WI38 (cell line): ENCODE results near the gene DPY19L1.
"Not testable (repeated sequence)": the region's sequence is repeated elsewhere in the genome, so short reads cannot be mapped to it uniquely, and the experiment has no call there.

Source experiments
- H3K4me3 ChIP-seq: 2 replicates; pipeline ENCODE4 v1.5.1; 2011; ENCODE audit warnings: low read depth, mild to moderate bottlenecking, control low read depth, low read length
- TF ChIP-seq, protein P1 (sequence below): IDR thresholded peaks from 2 replicates; pipeline ENCODE4 v1.5.1; 2012; ENCODE audit warnings: low read depth, mild to moderate bottlenecking, control low read depth, low read length

DPY19L1 gene

DNA sequence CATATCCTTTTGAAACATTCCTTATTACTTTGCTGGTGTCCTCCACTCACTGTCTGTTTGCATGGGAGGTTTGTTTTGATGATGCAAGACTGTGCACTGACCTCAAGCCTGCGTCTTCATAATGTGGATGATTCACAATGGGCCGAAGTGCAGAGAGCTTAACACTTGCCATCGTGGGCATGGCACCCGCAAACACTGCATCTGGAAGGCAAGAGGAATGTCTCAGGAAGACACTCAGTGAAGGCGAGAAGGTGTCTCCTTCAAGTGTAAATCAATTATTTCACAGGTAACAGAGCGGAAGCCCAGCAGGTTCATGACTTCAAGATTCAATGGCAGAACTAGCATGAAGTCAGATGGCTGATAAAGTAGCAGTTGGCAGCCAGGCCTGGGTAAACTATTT is 98.1 kb downstream of the DPY19L1 start:
- no peak overlapping the region for H3K4me3 ChIP-seq
- TF ChIP-seq, protein P1, sequence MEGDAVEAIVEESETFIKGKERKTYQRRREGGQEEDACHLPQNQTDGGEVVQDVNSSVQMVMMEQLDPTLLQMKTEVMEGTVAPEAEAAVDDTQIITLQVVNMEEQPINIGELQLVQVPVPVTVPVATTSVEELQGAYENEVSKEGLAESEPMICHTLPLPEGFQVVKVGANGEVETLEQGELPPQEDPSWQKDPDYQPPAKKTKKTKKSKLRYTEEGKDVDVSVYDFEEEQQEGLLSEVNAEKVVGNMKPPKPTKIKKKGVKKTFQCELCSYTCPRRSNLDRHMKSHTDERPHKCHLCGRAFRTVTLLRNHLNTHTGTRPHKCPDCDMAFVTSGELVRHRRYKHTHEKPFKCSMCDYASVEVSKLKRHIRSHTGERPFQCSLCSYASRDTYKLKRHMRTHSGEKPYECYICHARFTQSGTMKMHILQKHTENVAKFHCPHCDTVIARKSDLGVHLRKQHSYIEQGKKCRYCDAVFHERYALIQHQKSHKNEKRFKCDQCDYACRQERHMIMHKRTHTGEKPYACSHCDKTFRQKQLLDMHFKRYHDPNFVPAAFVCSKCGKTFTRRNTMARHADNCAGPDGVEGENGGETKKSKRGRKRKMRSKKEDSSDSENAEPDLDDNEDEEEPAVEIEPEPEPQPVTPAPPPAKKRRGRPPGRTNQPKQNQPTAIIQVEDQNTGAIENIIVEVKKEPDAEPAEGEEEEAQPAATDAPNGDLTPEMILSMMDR, result no peak

DNA sequence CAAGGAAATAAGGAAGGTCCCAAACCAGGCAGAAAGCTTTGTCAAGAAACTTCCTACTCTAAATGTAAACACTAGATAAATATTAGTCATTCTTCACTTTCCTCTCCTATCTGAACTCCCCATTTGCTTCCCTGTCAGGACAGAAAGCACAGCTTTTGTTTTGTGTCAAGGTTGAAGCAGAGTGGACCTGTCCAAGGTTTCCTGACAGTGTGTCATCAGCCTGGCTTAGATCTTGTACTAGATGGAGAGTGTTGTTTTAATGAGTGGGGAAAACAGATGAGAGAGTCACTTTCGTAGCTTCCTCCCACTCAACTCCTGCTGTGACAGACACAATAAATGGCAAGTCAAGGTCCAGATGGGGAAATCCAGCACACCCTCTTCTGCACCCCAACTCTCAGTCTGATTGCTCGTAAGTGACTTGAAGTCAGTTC is 101.5 kb downstream of the DPY19L1 start:
- not testable (repeated sequence) for H3K4me3 ChIP-seq

DNA sequence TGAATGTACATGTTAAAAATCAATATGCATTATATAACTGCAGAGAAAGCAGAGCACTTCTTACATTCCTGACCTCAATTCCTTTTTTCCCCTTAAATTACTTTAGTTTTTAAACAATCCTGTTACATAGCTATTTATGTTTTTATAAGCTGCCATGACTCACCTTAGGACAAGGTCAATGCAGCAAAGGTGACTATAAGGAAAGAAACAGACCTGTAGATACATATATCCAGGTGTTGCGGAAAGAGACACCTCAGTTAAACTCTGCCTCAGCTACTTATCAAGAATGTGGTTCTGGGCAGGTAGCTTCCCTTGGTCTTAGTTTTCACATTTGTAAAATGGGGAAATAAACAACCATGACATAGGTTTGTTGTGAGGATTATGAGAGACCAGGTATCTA is 105.5 kb downstream of the DPY19L1 start:
- TF ChIP-seq, protein P1, result no peak
- H3K4me3 ChIP-seq, result no peak overlapping the region

DNA sequence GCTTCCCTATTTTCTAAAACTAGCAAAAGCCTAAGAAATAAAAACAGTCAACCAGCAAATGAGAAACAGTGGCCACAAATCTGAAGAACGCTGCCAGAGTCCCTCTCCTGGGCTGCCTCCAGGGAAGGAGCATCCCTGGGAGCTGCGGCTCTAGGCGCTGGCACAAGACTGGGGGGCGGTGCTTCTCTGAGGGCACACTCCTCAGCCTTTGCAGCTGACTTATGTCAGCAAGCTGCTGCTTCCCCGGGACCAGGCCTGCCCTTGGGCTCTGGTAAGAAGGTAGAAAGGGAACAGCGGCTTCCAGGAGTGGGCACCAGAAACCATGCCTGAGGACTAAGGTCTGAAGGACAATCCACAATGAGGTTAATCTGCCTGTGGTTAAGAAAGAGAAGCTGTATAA is 107.5 kb downstream of the DPY19L1 start:
- not testable (repeated sequence) for H3K4me3 ChIP-seq

DNA sequence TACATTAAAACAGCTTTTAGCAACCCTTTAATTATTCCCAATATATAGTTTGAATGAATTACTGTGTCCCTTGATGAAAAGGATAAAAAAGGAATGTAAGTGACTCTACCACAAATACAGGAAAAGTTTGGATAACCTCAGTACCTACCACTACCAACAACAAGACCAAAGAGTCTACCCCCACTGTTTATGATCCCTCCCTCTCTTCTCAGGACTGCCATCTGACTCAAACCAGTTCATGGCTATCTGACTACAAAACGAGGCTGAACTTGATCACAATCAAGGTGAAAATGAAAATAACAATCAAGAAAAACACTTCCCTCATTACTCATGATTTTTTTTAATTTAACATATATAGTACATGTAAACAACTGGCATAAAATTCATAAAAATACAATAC is 108.7 kb downstream of the DPY19L1 start:
- no peak overlapping the region for H3K4me3 ChIP-seq
- TF ChIP-seq, protein P1, result no peak

DNA sequence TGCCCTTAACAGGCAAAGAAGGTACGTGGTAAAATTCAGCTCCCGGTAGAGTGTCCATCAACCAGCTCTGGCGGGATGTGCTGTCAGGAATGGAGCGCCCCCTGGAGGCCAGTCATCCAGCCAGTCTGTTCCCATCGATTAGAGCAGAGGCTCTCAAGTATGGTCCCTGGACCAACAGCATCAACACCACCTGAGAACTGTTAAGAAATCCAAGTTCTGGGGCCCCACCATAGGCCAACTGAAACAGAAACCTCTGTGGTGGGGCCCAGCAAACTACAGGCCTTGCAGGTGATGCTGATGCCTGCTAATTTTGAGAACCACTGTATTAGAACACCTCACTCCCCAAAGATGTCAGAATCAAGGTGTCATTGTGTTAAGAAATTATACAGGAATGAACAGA is 109.2 kb downstream of the DPY19L1 start:
- TF ChIP-seq, protein P1, result peak; percentile 31
- no peak overlapping the region for H3K4me3 ChIP-seq

DNA sequence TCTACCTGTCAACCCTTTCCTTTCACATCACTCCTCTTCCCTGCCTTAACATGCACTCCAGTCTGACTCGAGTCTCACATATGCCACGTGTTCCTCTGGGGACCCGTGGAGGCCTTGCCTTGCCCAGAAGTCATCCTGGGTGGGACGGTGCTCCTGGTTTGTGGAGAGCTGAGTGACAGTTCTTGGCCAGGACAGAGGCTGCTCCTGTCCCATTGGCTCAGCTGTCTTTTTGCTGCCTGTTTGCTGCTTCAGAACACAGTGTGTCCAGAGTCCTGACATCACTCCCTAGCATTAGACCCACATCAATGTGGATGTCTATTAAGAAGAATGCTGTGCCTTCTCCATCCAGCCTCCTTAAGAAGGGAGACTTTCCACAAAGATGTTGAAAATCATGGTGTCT is 116.8 kb downstream of the DPY19L1 start:
- not testable (repeated sequence) for H3K4me3 ChIP-seq

DNA sequence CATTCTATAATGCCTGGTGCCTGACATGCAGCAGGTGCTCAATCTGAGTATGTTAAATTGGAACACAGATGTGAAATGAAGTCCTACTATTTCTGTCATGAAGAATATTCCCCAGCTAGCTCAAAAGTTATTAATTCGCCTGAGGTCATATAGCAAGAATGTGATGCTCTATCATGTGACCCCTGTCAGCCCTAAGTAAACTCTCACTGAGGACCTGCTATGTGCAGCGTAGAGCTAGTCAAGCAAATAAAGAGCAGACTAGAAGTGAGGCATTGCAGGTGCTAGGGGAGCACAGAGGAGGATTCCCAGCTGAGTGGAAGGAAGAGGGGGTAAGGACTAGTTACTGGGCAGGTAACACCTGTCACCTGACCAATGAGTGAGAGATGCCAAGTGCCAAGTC is 118.2 kb downstream of the DPY19L1 start:
- not testable (repeated sequence) for H3K4me3 ChIP-seq

DNA sequence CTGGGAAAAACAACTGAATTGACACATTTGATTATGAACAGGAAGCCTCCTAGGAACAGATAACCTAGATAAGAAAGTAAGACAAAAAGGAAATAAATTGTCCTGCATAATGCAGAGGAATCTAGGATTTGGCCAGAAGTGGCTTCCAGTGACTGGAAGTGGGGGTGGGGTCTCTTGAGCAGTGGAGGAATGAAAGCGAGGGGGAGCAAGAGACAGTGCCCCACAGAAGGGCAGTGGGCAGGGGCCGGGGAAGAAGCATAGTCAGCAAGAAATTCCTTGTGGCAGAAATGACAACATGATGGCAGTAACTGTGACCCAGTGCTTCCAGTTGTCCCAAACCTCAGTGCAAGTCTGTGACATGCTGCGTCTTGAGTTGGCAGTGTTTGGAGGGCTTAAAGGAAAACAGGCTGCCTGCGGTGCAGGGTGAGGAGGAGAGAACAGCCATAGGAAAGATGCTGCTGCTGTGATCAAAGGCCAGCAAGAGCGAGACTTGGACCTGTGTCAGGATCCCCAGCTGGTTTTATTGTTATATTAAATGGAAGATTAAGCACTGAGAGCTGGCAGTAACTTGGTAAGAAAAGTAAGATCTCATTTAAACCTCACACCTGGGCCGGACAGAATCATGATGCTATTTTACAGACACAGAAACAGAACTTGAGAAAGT is 119.0 kb downstream of the DPY19L1 start:
- not testable (repeated sequence) for H3K4me3 ChIP-seq

DNA sequence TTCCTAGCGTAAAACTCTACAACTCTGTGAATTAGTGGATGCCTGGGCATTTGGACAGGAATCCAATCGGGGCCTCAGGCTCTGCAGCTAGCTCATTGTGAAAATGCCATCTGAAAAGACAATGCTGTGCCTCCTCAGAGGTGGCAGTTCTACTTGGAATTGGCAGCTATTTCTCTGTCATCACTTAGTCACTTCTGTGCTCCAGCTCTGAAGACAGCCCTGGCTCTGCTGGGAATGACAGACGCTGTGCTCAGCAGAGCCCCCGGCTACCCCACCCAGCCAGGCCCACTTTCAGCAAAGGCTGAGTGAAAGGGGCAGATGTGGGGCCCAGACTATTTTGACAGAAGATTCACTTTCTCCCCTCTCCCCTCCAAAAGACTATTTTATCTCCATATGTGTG is 119.8 kb downstream of the DPY19L1 start:
- H3K4me3 ChIP-seq, result not testable (repeated sequence)

DNA sequence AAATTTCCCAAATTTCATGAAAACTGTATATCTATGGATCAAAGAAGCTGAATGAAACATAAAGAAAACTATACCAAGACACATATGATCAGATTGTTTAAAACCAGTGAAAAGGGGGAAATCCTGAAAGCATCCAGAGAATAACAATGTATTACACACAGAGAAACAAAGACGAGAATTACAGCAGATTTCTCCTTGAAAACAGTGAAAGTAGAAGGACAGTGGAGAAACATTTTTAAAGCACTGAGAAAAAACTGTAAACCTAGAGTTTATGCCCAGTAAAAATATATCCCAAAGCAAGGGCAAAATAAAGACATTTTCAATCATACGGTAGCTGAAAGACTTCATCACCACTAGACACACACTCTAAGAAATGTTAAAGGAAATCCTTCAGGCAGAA is 121.0 kb downstream of the DPY19L1 start:
- no peak overlapping the region for H3K4me3 ChIP-seq
- TF ChIP-seq, protein P1, result no peak
